Body of pancreas (tissue), 4 donors: ENCODE measurements around the gene FAM200C. TPM values are rescaled to one million over a fixed set of nuclear protein-coding genes. Genes with fewer than 3 reads are reported as not detected.

Experiments used
- ATAC-seq: fragments of 150-250 bp; one replicate; pipeline ENCODE4 v1.9.1; 2016
- DNase-seq, 4 donors: peaks; one replicate each; pipeline ENCODE4 v3.0.0-alpha.2; 2019
- H3K27ac ChIP-seq, 4 donors: fragments of 200-600 bp; sonication (generic); 1 replicate in 3 of 4; 2 replicates in 1 of 4; pipeline versions ENCODE4 v1.5.1 to v1.6.1; 2016 to 2019; ENCODE audit warnings: mild to moderate bottlenecking in 1 of 4, mixed read lengths in 1 of 4, moderate library complexity in 1 of 4
- H3K27me3 ChIP-seq, 2 donors: fragments of 200-600 bp; sonication (generic); one replicate each; pipeline ENCODE4 v1.6.0; 2016; ENCODE audit warnings: mild to moderate bottlenecking in 1 of 2
- H3K36me3 ChIP-seq, 2 donors: fragments of 200-600 bp; sonication (generic); replicated peaks in 1 of 2; 2 replicates each; pipeline ENCODE4 v1.5.1; 2016; ENCODE audit warnings: low read depth in 2 of 2; ENCODE audit not compliant: insufficient read depth in 1 of 2
- H3K4me1 ChIP-seq: fragments of 200-600 bp; sonication (generic); one replicate; pipeline ENCODE4 v1.6.0; 2016
- H3K4me3 ChIP-seq, 2 donors: fragments of 200-600 bp; sonication (generic); 1 replicate in 1 of 2; 2 replicates in 1 of 2; pipeline ENCODE4 v1.5.1; 2016 to 2019
- H3K9me3 ChIP-seq, 3 donors: fragments of 200-600 bp; sonication (generic); 1 replicate in 2 of 3; 2 replicates in 1 of 3; pipeline ENCODE4 v1.5.1; 2016
- POLR2A ChIP-seq, 3 donors: fragments of 450-650 bp; IDR thresholded peaks; one replicate each; pipeline ENCODE4 v1.6.1; 2016; ENCODE audit warnings: antibody characterized with exemption in 3 of 3, mild to moderate bottlenecking in 2 of 3
- WGBS, 2 donors: methylation state at CpG; one replicate each; pipeline ENCODE4 v1.1.5; 2017; 5-methylcytosine and 5-hydroxymethylcytosine counted together
- intact Hi-C: fragments of 100-400 bp; cut with DNase I; formaldehyde crosslinking; loops from one replicate; pipeline ENCODE4 v1.15.1; 2023
- total RNA-seq, 2 donors: library from RNA; depleted of rRNA; stranded (reverse); fragments of >200 nt; gene quantifications; one replicate each; pipeline ENCODE4 v1.1.0, GENCODE V29; 2016
- TF ChIP-seq, protein P1 (sequence below), 7 experiments: fragments of 450-650 bp in 4 of 7; fragments of 200-600 bp in 3 of 7; sonication (generic) in 3 of 7; IDR thresholded peaks; one replicate each; pipeline ENCODE4 v1.5.1; 2016 to 2019; ENCODE audit warnings: antibody characterized with exemption in 7 of 7

FAM200C gene
- total RNA-seq, 2 donors from 2014 or later, result 4.6 to 6.0 TPM

DNA sequence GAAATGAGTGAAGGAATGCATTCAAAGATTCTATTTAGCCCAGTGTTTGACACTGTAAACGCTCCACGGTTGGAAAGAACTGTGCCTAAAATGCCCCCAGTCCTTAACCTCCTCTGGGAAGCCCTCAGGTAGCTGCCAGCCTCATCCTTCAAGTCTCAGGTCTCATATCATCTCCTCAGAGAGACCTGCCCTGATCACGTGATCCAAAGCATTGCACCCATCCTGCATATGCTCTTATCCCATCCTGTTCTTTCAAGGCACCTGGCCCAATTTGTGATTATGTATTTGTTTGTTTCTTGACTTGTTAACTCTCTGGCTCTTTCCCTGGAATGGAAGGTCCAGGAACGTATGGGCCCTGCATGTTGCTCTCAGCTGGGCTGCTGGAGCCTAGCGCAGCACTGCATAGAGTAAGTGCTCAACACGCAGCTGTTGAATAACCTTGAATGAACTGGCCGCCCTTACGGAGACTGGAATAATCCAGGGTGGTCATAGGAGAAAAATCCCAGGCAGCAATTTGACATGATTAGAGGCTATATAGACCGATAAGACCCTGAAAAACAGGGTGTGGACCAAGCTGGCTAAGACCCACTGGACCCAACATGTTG, 38.1 kb downstream of the FAM200C start:
- intact Hi-C loops, result no loop called here
- H3K36me3 ChIP-seq, result no peaks in the 10 kb centered on the region
- no peaks in the 10 kb centered on the region for H3K4me1 ChIP-seq
- WGBS, 2 donors, result 62 to 69% methylated on average over 9 of the region's 9 CpGs
- no peak overlapping the region for H3K27ac ChIP-seq
- H3K4me3 ChIP-seq, result no peak overlapping the region
- no peaks in the 10 kb centered on the region for H3K9me3 ChIP-seq
- DNase-seq (no peak), ATAC-seq (no peak)
- H3K27me3 ChIP-seq, result no peaks in the 10 kb centered on the region
- TF ChIP-seq POLR2A (IDR thresholded peaks at IDR 0.05), result no peak
- TF ChIP-seq, protein P1, sequence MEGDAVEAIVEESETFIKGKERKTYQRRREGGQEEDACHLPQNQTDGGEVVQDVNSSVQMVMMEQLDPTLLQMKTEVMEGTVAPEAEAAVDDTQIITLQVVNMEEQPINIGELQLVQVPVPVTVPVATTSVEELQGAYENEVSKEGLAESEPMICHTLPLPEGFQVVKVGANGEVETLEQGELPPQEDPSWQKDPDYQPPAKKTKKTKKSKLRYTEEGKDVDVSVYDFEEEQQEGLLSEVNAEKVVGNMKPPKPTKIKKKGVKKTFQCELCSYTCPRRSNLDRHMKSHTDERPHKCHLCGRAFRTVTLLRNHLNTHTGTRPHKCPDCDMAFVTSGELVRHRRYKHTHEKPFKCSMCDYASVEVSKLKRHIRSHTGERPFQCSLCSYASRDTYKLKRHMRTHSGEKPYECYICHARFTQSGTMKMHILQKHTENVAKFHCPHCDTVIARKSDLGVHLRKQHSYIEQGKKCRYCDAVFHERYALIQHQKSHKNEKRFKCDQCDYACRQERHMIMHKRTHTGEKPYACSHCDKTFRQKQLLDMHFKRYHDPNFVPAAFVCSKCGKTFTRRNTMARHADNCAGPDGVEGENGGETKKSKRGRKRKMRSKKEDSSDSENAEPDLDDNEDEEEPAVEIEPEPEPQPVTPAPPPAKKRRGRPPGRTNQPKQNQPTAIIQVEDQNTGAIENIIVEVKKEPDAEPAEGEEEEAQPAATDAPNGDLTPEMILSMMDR (IDR thresholded peaks at IDR 0.05), result no peak

DNA sequence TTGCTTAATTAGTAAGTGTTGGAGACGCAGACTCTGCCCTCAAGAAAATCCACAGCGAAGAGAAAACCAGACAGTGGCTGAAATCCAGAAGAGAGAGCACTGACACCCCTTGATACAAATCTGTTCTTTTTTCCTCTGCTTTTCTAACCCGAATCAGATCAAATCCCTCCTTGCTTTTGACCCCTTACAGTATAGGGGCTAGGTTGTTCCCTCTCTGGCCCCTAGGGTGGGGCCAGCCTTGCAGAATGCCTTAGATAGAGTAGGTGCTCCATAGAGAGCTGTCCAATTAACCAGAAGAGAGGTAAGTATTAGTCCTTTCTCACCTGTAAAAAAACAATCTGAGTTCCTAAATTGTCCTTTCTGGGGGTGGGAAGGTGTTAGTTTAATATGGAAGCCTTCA, 39.5 kb downstream of the FAM200C start:
- TF ChIP-seq POLR2A (IDR thresholded peaks at IDR 0.05), result no peak
- TF ChIP-seq, protein P1 (IDR thresholded peaks at IDR 0.05), result no peak
- Histone ChIP-seq H3K9me3 (no peaks in the 10 kb centered on the region), H3K4me1 (no peaks in the 10 kb centered on the region), H3K4me3 (no peak overlapping the region), H3K27ac (no peak overlapping the region), H3K27me3 (no peaks in the 10 kb centered on the region), H3K36me3 (no peaks in the 10 kb centered on the region)
- WGBS, 2 donors, result 66 to 69% methylated on average over 3 of the region's 3 CpGs
- DNase-seq (no peak), ATAC-seq (no peak)
- intact Hi-C loops, result no loop called here

DNA sequence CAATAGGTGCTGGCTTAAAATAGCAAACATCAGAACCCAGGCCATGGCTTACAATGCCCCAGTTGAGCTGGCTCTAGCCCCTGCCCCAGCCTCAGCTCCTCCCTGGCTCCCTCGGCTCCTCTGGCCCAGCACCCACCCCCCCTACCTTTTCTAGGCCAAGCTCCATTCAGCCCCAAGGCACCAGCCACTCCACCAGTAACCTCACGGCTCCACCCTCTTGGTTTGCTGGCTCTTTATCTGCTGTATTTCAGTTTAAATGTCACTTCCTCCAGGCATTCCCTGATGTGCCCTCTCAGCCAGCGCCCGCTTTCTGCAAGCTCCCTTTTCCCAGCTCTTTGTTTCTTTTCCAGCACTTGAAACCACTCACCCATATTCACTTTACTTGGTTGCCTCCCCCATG, 40.0 kb downstream of the FAM200C start:
- Histone ChIP-seq H3K4me3 (no peak overlapping the region), H3K4me1 (no peaks in the 10 kb centered on the region), H3K27ac (no peak overlapping the region), H3K9me3 (no peaks in the 10 kb centered on the region), H3K27me3 (no peaks in the 10 kb centered on the region), H3K36me3 (no peaks in the 10 kb centered on the region)
- no peak for TF ChIP-seq POLR2A (IDR thresholded peaks at IDR 0.05)
- TF ChIP-seq, protein P1 (IDR thresholded peaks at IDR 0.05), result no peak
- ATAC-seq (no peak), DNase-seq (no peak)
- intact Hi-C loops, result no loop called here
- WGBS, 2 donors, result 81 to 93% methylated on average over 4 of the region's 4 CpGs

DNA sequence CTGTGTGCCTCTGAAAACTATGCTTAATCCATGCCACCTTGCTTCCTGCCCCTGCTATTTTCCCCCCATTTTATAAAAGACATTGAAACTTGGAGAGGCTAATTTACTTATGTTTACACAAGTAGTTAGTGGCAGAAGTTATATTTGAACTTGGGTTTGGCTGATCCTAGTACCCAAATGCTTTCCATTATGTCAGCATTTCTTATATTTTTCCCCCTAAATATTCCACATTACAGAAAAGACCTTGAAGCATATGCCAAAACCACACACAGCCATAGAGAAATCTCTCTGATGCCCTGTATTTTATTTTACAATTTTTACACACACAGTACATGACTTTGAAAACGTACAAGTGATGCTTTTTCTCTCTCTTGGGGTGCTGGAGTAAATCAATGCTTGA, 40.6 kb downstream of the FAM200C start:
- H3K4me3 ChIP-seq, result no peak overlapping the region
- ATAC-seq (no peak), DNase-seq (no peak)
- 0% methylated on average over 1 of the region's 1 CpG for WGBS, 2 donors
- no peaks in the 10 kb centered on the region for H3K9me3 ChIP-seq
- H3K36me3 ChIP-seq, result no peaks in the 10 kb centered on the region
- TF ChIP-seq, protein P1 (IDR thresholded peaks at IDR 0.05), result no peak
- TF ChIP-seq POLR2A (IDR thresholded peaks at IDR 0.05), result no peak
- no peak overlapping the region for H3K27ac ChIP-seq
- H3K27me3 ChIP-seq, result no peaks in the 10 kb centered on the region
- intact Hi-C loops, result no loop called here
- no peaks in the 10 kb centered on the region for H3K4me1 ChIP-seq

DNA sequence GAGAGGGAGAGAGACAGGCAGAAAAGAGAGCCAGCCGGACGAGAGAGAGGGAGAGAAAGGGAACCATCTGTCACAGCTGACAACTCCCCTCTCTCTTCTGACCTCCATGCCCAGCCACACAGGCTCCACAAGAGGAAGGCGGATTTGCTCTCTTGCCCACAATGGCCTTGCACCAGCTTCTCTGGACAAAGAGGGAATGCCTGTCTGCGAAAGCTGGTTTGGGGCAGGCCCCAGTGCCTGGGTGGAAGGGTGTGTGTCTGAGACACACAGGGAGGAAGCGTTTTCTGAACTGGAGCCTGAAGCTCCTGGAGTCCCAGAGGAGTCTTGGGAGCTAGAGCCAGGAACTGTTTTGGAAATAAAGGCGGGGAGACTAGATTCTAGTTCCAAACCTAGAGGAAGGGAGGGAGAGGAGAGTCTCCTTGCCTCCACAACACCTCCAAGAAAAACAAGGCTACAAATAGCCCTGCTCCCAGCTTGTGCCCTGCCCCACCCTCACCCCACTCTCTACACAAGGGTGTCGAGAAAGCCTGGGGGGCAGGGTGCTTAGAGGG, 41.9 kb downstream of the FAM200C start:
- no peaks in the 10 kb centered on the region for H3K4me1 ChIP-seq
- ATAC-seq, result no peak
- no peak overlapping the region for H3K27ac ChIP-seq
- WGBS, 2 donors, result 63% methylated on average over 7 of the region's 7 CpGs
- H3K4me3 ChIP-seq, result no peak overlapping the region
- H3K27me3 ChIP-seq, result no peaks in the 10 kb centered on the region
- H3K9me3 ChIP-seq, result no peaks in the 10 kb centered on the region
- no peak for DNase-seq
- no peak for TF ChIP-seq POLR2A (IDR thresholded peaks at IDR 0.05)
- TF ChIP-seq, protein P1 (IDR thresholded peaks at IDR 0.05), result no peak
- H3K36me3 ChIP-seq, result no peaks in the 10 kb centered on the region
- intact Hi-C loops, result no loop called here
